Regular cardiac myocyte (primary cell): ENCODE results near the gene NCKAP1. TPM values are rescaled to one million over a fixed set of nuclear protein-coding genes. Genes with fewer than 3 reads are reported as not detected.

Experiments
- total RNA-seq: library from RNA; depleted of rRNA; stranded (reverse); fragments of >200 nt; gene quantifications from 2 replicates; pipeline ENCODE4 v1.2.3, GENCODE V29; 2014

The NCKAP1 gene, protein sequence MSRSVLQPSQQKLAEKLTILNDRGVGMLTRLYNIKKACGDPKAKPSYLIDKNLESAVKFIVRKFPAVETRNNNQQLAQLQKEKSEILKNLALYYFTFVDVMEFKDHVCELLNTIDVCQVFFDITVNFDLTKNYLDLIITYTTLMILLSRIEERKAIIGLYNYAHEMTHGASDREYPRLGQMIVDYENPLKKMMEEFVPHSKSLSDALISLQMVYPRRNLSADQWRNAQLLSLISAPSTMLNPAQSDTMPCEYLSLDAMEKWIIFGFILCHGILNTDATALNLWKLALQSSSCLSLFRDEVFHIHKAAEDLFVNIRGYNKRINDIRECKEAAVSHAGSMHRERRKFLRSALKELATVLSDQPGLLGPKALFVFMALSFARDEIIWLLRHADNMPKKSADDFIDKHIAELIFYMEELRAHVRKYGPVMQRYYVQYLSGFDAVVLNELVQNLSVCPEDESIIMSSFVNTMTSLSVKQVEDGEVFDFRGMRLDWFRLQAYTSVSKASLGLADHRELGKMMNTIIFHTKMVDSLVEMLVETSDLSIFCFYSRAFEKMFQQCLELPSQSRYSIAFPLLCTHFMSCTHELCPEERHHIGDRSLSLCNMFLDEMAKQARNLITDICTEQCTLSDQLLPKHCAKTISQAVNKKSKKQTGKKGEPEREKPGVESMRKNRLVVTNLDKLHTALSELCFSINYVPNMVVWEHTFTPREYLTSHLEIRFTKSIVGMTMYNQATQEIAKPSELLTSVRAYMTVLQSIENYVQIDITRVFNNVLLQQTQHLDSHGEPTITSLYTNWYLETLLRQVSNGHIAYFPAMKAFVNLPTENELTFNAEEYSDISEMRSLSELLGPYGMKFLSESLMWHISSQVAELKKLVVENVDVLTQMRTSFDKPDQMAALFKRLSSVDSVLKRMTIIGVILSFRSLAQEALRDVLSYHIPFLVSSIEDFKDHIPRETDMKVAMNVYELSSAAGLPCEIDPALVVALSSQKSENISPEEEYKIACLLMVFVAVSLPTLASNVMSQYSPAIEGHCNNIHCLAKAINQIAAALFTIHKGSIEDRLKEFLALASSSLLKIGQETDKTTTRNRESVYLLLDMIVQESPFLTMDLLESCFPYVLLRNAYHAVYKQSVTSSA
- total RNA-seq: 165 and 181 TPM in 2 replicates

DNA sequence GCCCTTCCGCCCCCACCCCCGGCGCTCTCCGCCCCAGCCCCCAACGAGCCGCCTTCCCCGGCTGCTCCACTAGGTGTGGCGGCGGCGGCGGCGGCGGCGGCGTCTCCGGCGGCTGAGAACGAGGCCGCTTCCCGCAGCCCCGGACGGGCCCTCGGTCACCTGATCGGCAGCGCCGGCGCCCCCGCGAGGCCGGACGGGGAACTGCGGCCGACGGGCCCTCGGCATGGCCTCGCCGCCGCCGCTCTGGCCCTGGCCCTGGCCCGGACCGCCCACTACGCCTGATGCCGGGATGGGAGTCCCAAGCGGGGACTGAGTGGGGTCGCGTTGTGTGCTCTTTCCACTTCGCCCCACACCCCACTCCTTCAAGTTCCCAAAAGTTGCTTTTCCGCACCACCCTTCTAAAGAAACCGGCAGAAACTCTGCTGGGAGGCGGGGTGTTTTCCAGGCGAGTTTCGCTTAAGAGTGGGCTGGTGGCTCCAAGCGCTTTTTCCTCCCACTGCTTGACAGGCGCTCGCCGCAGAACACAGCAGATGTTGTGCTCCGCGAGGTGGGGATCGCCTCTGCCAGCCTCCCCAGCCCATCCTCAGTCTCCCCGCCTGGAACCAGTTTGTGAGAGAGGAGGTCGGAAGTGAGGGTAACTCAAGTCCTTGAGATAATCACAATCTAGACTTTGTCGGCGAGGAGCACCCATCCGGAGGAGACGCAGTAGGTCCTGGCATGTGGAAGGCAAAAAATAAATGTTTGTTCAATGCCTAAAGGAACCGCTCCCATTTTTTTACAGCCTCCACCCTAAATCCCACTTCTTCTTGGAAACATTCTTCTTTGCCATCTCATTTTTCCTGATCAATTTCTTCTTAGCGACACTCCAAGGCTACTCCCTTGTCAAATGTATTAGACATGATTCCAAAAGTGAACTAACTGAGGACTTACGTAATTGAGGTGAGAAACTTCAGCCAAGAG is at the start of gene NCKAP1:
TSS of gene NCKAP1 (minus strand) at position 117 of the 960 bp plus-strand sequence. CDS start 358 bp downstream, outside the sequence.

DNA sequence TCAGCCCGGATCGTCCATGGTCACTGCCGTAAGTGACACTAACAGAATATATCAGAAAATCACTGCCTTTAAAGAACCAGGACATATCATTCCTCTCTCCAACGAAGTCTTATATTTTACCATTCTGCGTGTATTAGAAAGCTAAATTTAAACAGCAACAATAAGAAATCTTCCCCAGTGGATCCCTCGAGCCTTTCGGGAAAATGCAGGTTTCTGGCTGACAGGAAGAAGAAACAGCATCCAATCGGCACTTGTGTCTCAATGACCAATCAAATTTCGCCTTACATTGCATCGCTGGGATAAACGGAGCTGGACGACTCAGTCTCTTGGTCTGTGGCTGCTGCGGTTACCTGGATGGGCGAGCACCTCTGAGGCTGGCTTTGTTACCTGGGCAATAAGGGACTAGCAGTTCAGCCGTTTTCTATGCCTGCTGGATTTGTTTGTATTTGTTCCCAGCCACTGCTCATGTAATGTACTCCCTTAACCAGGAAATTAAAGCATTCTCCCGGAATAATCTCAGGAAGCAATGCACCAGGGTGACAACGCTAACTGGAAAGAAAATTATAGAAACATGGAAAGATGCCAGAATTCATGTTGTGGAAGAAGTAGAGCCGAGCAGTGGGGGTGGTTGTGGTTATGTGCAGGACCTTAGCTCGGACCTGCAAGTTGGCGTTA is 40.3 kb upstream of the NCKAP1 start, which contains the start of gene DUSP19:
TSS of gene DUSP19 (plus strand) at position 284 of the 675 bp plus-strand sequence. CDS start at position 471, 187 bp downstream.

DNA sequence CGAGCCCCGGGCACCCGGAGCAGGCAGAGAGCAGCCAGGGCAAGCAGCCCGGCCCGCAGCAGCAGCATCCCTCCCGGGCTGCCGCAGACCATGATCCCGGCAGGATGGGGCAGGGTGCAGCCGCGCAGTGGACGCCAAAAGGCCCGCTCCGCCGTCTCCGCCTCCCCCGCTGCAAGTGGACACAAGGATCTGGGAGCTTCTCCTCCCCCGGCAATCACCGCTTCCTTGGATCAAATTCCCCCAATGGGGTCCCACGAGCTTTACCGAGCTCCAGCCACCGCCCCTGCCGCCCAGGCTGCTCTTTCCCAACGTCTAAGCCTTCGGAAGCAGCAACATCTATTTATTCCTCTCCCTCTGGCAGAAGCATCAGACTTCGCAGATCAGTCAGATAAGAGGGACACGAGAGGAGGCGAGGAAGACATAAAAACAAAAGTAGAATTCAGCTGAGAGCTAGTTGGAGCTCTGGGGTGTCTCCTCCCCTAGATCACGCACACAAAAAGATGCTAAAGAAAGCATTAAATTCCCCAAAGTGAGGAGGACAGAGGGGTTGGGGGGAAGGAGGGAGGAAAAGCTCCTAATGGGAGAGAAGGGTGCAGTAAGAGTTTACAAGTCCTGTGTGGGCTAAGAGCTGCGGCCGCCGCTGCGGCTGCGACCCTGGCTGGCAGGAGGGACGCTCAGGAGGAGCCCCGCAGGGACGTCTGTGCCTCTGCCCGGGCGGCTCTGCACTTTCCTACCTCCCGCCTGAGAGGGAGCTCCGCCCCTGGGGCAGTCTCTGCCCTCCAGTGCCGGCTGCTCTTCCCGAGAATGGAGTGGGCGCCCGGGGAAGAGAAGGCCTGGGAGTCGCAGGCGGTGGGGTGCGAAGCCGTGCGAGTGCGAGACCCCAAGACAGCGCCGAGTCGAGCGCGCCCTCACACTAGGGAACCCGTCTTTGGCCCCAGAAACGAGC is 171.5 kb downstream of the NCKAP1 start, which contains the start of gene FRZB:
TSS of gene FRZB (minus strand) at position 177 of the 946 bp plus-strand sequence. CDS start at position 92, 85 bp downstream.

Other genes starting within 250 kb of the NCKAP1 start
- gene FRZB, start 171.8 kb downstream of the NCKAP1 start, total RNA-seq: under 0.01 and 0.19 TPM in 2 replicates
- gene DUSP19, start 40.3 kb upstream of the NCKAP1 start, total RNA-seq: 4.2 and 7.3 TPM in 2 replicates
- gene NUP35, start 86.0 kb upstream of the NCKAP1 start, total RNA-seq: 10.4 and 23.2 TPM in 2 replicates